IPS-15b (cell line): Measurements from ENCODE around the gene PTPRU.

Source experiments
- H3K27me3 ChIP-seq: one replicate; pipeline ENCODE4 v1.6.1; 2013; ENCODE audit warnings: low read length; ENCODE audit not compliant: control insufficient read depth, insufficient read depth
- H3K36me3 ChIP-seq: one replicate; pipeline ENCODE4 v1.6.1; 2013; ENCODE audit warnings: low read length; ENCODE audit not compliant: control insufficient read depth, insufficient read depth
- H3K4me1 ChIP-seq: one replicate; pipeline ENCODE4 v1.6.1; 2013; ENCODE audit warnings: mild to moderate bottlenecking, low read length; ENCODE audit not compliant: control insufficient read depth, insufficient read depth
- H3K4me3 ChIP-seq: one replicate; pipeline ENCODE4 v1.5.1; 2013; ENCODE audit warnings: low read depth, low read length
- H3K9ac ChIP-seq: one replicate; pipeline ENCODE4 v1.6.1; 2013; ENCODE audit warnings: low read depth, mild to moderate bottlenecking, low read length
- H3K9me3 ChIP-seq: one replicate; pipeline ENCODE4 v1.6.1; 2013; ENCODE audit warnings: mild to moderate bottlenecking, low read length; ENCODE audit not compliant: control insufficient read depth, insufficient read depth

Gene PTPRU

GRCh38 chr1:29326123-29326522 lies 89.8 kb downstream of the PTPRU start:
- Histone ChIP-seq H3K4me1 (peaks cover 2% of the 10 kb centered on the region), H3K27me3 (no peaks in the 10 kb centered on the region), H3K4me3 (no peak overlapping the region), H3K9me3 (no peaks in the 10 kb centered on the region), H3K9ac (no peak overlapping the region), H3K36me3 (peaks cover 7% of the 10 kb centered on the region)

- Histone ChIP-seq H3K9ac (no peak overlapping the region), H3K4me1 (peaks cover 2% of the 10 kb centered on the region), H3K4me3 (no peak overlapping the region), H3K9me3 (no peaks in the 10 kb centered on the region), H3K27me3 (no peaks in the 10 kb centered on the region), H3K36me3 (peaks cover 7% of the 10 kb centered on the region)
These were observed 91.1 kb downstream of the PTPRU start for GRCh38 chr1:29327223-29327935.

GRCh38 chr1:29329022-29329775 lies 92.9 kb downstream of the PTPRU start:
- no peaks in the 10 kb centered on the region for H3K27me3 ChIP-seq
- H3K9ac ChIP-seq: no peak overlapping the region
- no peak overlapping the region for H3K4me3 ChIP-seq
- no peaks in the 10 kb centered on the region for H3K9me3 ChIP-seq
- H3K4me1 ChIP-seq: peaks cover 2% of the 10 kb centered on the region
- no peaks in the 10 kb centered on the region for H3K36me3 ChIP-seq

GRCh38 chr1:29330089-29330488 lies 93.8 kb downstream of the PTPRU start:
- Histone ChIP-seq H3K4me3 (no peak overlapping the region), H3K4me1 (peaks cover 2% of the 10 kb centered on the region), H3K36me3 (no peaks in the 10 kb centered on the region), H3K9me3 (no peaks in the 10 kb centered on the region), H3K27me3 (no peaks in the 10 kb centered on the region), H3K9ac (no peak overlapping the region)

GRCh38 chr1:29330856-29331255 lies 94.5 kb downstream of the PTPRU start:
- no peaks in the 10 kb centered on the region for H3K27me3 ChIP-seq
- no peak overlapping the region for H3K9ac ChIP-seq
- no peak overlapping the region for H3K4me3 ChIP-seq
- H3K4me1 ChIP-seq: no peaks in the 10 kb centered on the region
- H3K36me3 ChIP-seq: no peaks in the 10 kb centered on the region
- no peaks in the 10 kb centered on the region for H3K9me3 ChIP-seq

GRCh38 chr1:29331309-29331708 lies 95.0 kb downstream of the PTPRU start:
- H3K4me3 ChIP-seq: no peak overlapping the region
- H3K36me3 ChIP-seq: no peaks in the 10 kb centered on the region
- H3K9ac ChIP-seq: no peak overlapping the region
- no peaks in the 10 kb centered on the region for H3K9me3 ChIP-seq
- H3K4me1 ChIP-seq: no peaks in the 10 kb centered on the region
- H3K27me3 ChIP-seq: no peaks in the 10 kb centered on the region

- no peak overlapping the region for H3K4me3 ChIP-seq
- no peaks in the 10 kb centered on the region for H3K27me3 ChIP-seq
- H3K9me3 ChIP-seq: no peaks in the 10 kb centered on the region
- no peak overlapping the region for H3K9ac ChIP-seq
- no peaks in the 10 kb centered on the region for H3K36me3 ChIP-seq
- no peaks in the 10 kb centered on the region for H3K4me1 ChIP-seq
These were observed 95.4 kb downstream of the PTPRU start for GRCh38 chr1:29331729-29332128.

GRCh38 chr1:29332204-29332603 lies 95.9 kb downstream of the PTPRU start:
- Histone ChIP-seq H3K9ac (no peak overlapping the region), H3K9me3 (no peaks in the 10 kb centered on the region), H3K27me3 (no peaks in the 10 kb centered on the region), H3K4me3 (no peak overlapping the region), H3K36me3 (no peaks in the 10 kb centered on the region), H3K4me1 (no peaks in the 10 kb centered on the region)

- Histone ChIP-seq H3K36me3 (no peaks in the 10 kb centered on the region), H3K9ac (no peak overlapping the region), H3K9me3 (no peaks in the 10 kb centered on the region)
These were observed 96.7 kb downstream of the PTPRU start for GRCh38 chr1:29333008-29333407.

GRCh38 chr1:29335573-29335972 lies 99.3 kb downstream of the PTPRU start:
- Histone ChIP-seq H3K4me1 (peaks cover 2% of the 10 kb centered on the region), H3K4me3 (no peak overlapping the region), H3K9ac (no peak overlapping the region), H3K36me3 (no peaks in the 10 kb centered on the region), H3K9me3 (no peaks in the 10 kb centered on the region), H3K27me3 (no peaks in the 10 kb centered on the region)

More at GRCh38 chr1:29333008-29333407, 96.7 kb downstream of the PTPRU start:
- H3K4me3 ChIP-seq: no peak overlapping the region
- H3K4me1 ChIP-seq: no peaks in the 10 kb centered on the region
- H3K27me3 ChIP-seq: no peaks in the 10 kb centered on the region

GRCh38 chr1:29338908-29339575 lies 102.7 kb downstream of the PTPRU start:
- no peaks in the 10 kb centered on the region for H3K36me3 ChIP-seq
- peaks cover 2% of the 10 kb centered on the region for H3K4me1 ChIP-seq
- H3K9ac ChIP-seq: no peak overlapping the region
- H3K27me3 ChIP-seq: no peaks in the 10 kb centered on the region
- H3K9me3 ChIP-seq: no peaks in the 10 kb centered on the region
- no peak overlapping the region for H3K4me3 ChIP-seq

- peaks cover 3% of the 10 kb centered on the region for H3K4me1 ChIP-seq
- H3K27me3 ChIP-seq: no peaks in the 10 kb centered on the region
- no peaks in the 10 kb centered on the region for H3K9me3 ChIP-seq
- H3K4me3 ChIP-seq: no peak overlapping the region
- no peak overlapping the region for H3K9ac ChIP-seq
- H3K36me3 ChIP-seq: no peaks in the 10 kb centered on the region
These were observed 105.6 kb downstream of the PTPRU start for GRCh38 chr1:29341936-29342335.
